Trophoblast cell (in vitro differentiated cells and primary cell): ENCODE measurements around the gene SUSD3.
A peak's percentile ranks its signal among the peaks of the same experiment; 100 is the strongest.

ENCODE experiments used
- DNase-seq, 2 donors: peaks; one replicate each; pipeline ENCODE4 v3.0.0-alpha.2; 2016
- H2AFZ ChIP-seq: 2 replicates; pipeline ENCODE4 v1.6.1; 2013; ENCODE audit warnings: low read length, moderate library complexity, mild to moderate bottlenecking; ENCODE audit not compliant: insufficient read depth, poor library complexity
- H2AK5ac ChIP-seq: 2 replicates; pipeline ENCODE4 v1.6.1; 2013; ENCODE audit warnings: mild to moderate bottlenecking, low read length
- H2BK120ac ChIP-seq: 2 replicates; pipeline ENCODE4 v1.6.1; 2013; ENCODE audit warnings: low read length, mild to moderate bottlenecking, moderate library complexity; ENCODE audit not compliant: insufficient read depth, poor library complexity
- H2BK12ac ChIP-seq: 2 replicates; pipeline ENCODE4 v1.6.1; 2013; ENCODE audit warnings: mild to moderate bottlenecking, low read length, moderate library complexity
- H2BK5ac ChIP-seq: 2 replicates; pipeline ENCODE4 v1.6.1; 2013; ENCODE audit warnings: low read length, low read depth, moderate library complexity, mild to moderate bottlenecking; ENCODE audit not compliant: poor library complexity
- H3K14ac ChIP-seq: 2 replicates; pipeline ENCODE4 v1.6.1; 2013; ENCODE audit warnings: mild to moderate bottlenecking, low read length
- H3K18ac ChIP-seq: 2 replicates; pipeline ENCODE4 v1.6.1; 2013; ENCODE audit warnings: mild to moderate bottlenecking, low read length
- H3K23ac ChIP-seq: 2 replicates; pipeline ENCODE4 v1.6.1; 2013; ENCODE audit warnings: low read length
- H3K27ac ChIP-seq: 2 replicates; pipeline ENCODE4 v1.5.1; 2013; ENCODE audit warnings: low read depth, mild to moderate bottlenecking, inconsistent platforms, low read length, moderate library complexity
- H3K27me3 ChIP-seq: 2 replicates; pipeline ENCODE4 v1.6.1; 2013; ENCODE audit warnings: inconsistent platforms, mild to moderate bottlenecking, low read length, moderate library complexity; ENCODE audit not compliant: insufficient read depth
- H3K36me3 ChIP-seq, 2 experiments: 1 replicate in 1 of 2; 2 replicates in 1 of 2; pipeline ENCODE4 v1.6.1; 2013; ENCODE audit warnings: low read length in 2 of 2, mild to moderate bottlenecking in 2 of 2, moderate library complexity in 1 of 2; ENCODE audit not compliant: insufficient read depth in 2 of 2, control insufficient read depth in 1 of 2
- H3K4ac ChIP-seq: 2 replicates; pipeline ENCODE4 v1.6.1; 2013; ENCODE audit warnings: low read depth, mild to moderate bottlenecking, low read length, moderate library complexity
- H3K4me1 ChIP-seq, 2 experiments: 1 replicate in 1 of 2; 2 replicates in 1 of 2; pipeline ENCODE4 v1.6.1; 2013; ENCODE audit warnings: low read length in 2 of 2, mild to moderate bottlenecking in 2 of 2, moderate library complexity in 1 of 2; ENCODE audit not compliant: insufficient read depth in 2 of 2, control insufficient read depth in 1 of 2
- H3K4me2 ChIP-seq: 2 replicates; pipeline ENCODE4 v1.6.1; 2013; ENCODE audit warnings: inconsistent platforms, mild to moderate bottlenecking, low read length, moderate library complexity
- H3K4me3 ChIP-seq: 2 replicates; pipeline ENCODE4 v1.5.1; 2013; ENCODE audit warnings: mild to moderate bottlenecking, low read depth, low read length, inconsistent platforms
- H3K79me1 ChIP-seq: one replicate; pipeline ENCODE4 v1.6.1; 2013; ENCODE audit warnings: low read length
- H3K79me2 ChIP-seq: 2 replicates; pipeline ENCODE4 v1.6.1; 2013; ENCODE audit warnings: low read length, mild to moderate bottlenecking; ENCODE audit not compliant: control insufficient read depth, insufficient read depth, poor library complexity
- H3K9ac ChIP-seq: 2 replicates; pipeline ENCODE4 v1.6.1; 2013; ENCODE audit warnings: mild to moderate bottlenecking, low read length
- H3K9me3 ChIP-seq: 2 replicates; pipeline ENCODE4 v1.6.1; 2013; ENCODE audit warnings: low read depth, mild to moderate bottlenecking, control low read depth, inconsistent platforms, low read length; ENCODE audit not compliant: insufficient read depth
- H4K12ac ChIP-seq: 2 replicates; pipeline ENCODE4 v1.6.1; 2013; ENCODE audit warnings: low read depth, mild to moderate bottlenecking, low read length, moderate library complexity
- H4K8ac ChIP-seq: 2 replicates; pipeline ENCODE4 v1.6.1; 2013; ENCODE audit warnings: low read depth, mild to moderate bottlenecking, low read length, moderate library complexity
- H4K91ac ChIP-seq: one replicate; pipeline ENCODE4 v1.6.1; 2013; ENCODE audit warnings: low read depth, mild to moderate bottlenecking, low read length, moderate library complexity
- WGBS: extraction: QIAGEN DNeasy Blood & Tissue Kit; methylation state at CpG from one replicate; pipeline ENCODE4 v1.1.7; 2013; ENCODE audit warnings: missing lambda C conversion rate; ENCODE audit not compliant: insufficient read length, insufficient coverage; ENCODE audit errors: extremely low coverage; 5-methylcytosine and 5-hydroxymethylcytosine counted together

SUSD3 gene

DNA sequence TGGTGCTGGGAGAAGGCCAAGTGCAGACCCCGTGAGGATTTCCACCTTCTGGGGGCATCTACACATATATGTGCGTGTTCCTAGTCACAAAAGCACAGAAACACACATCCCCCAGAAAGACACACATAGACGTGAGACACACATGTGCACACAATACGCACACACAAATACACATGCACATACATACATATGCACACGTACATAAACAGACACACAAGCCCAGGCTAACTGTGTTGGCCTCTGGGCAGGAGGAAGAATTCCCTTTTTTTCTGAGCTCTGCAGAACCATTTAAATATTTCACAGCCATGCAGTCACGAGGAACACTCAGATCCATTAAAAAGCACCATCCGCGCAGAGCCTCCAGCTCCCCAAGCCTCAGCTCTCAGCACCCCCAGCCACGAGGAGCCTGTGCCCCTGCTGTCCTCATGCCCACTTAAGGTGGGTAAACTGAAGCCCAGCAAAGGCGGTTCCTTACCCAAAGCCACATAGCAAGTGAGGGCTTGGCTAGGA lies 70.3 kb downstream of the SUSD3 start:
- H2AK5ac ChIP-seq = no peak overlapping the region
- no peak overlapping the region for H4K8ac ChIP-seq
- no peak overlapping the region for H3K23ac ChIP-seq
- peaks cover 6 to 13% of the 10 kb centered on the region in 2 experiments for H3K36me3 ChIP-seq
- H3K14ac ChIP-seq = no peak overlapping the region
- no peak overlapping the region for H2BK120ac ChIP-seq
- no peak overlapping the region for H2BK5ac ChIP-seq
- H3K4me2 ChIP-seq = no peak overlapping the region
- H2BK12ac ChIP-seq = no peak overlapping the region
- no peak overlapping the region for H3K27ac ChIP-seq
- H3K18ac ChIP-seq = no peak overlapping the region
- H3K9me3 ChIP-seq = peaks cover 3% of the 10 kb centered on the region
- H3K27me3 ChIP-seq = no peaks in the 10 kb centered on the region
- no peak overlapping the region for H2AFZ ChIP-seq
- no peak overlapping the region for H4K91ac ChIP-seq
- peaks cover 22 to 30% of the 10 kb centered on the region in 2 experiments for H3K4me1 ChIP-seq
- H3K79me2 ChIP-seq = peaks cover 4% of the 10 kb centered on the region
- no CpG with 5 or more reads among the region's 10 CpGs for WGBS
- no peak overlapping the region for H3K4ac ChIP-seq
- DNase-seq = no peak
- no peak overlapping the region for H4K12ac ChIP-seq
- peaks cover 9% of the 10 kb centered on the region for H3K79me1 ChIP-seq
- H3K4me3 ChIP-seq = no peak overlapping the region
- H3K9ac ChIP-seq = no peak overlapping the region

- H4K91ac ChIP-seq = no peak overlapping the region
- H2BK12ac ChIP-seq = no peak overlapping the region
- no peak overlapping the region for H2BK5ac ChIP-seq
- WGBS = no CpG with 5 or more reads among the region's 8 CpGs
- no peak overlapping the region for H2AFZ ChIP-seq
- peaks cover 5 to 13% of the 10 kb centered on the region in 2 experiments for H3K36me3 ChIP-seq
- H3K4me1 ChIP-seq = peaks cover 22 to 30% of the 10 kb centered on the region in 2 experiments
- H3K27ac ChIP-seq = no peak overlapping the region
- no peak overlapping the region for H3K9ac ChIP-seq
- no peak overlapping the region for H2BK120ac ChIP-seq
- no peak overlapping the region for H3K18ac ChIP-seq
- H3K27me3 ChIP-seq = no peaks in the 10 kb centered on the region
- no peak overlapping the region for H3K4me3 ChIP-seq
- no peak overlapping the region for H3K23ac ChIP-seq
- H3K14ac ChIP-seq = no peak overlapping the region
- H3K9me3 ChIP-seq = peaks cover 3% of the 10 kb centered on the region
- peaks cover 12% of the 10 kb centered on the region for H3K79me1 ChIP-seq
- no peak overlapping the region for H4K12ac ChIP-seq
- H4K8ac ChIP-seq = no peak overlapping the region
- no peak overlapping the region for H3K4me2 ChIP-seq
- no peak overlapping the region for H2AK5ac ChIP-seq
- DNase-seq = no peak
- no peak overlapping the region for H3K4ac ChIP-seq
- peaks cover 7% of the 10 kb centered on the region for H3K79me2 ChIP-seq
These were observed 70.8 kb downstream of the SUSD3 start for GRCh38 chr9:93129286-93129685.

DNA sequence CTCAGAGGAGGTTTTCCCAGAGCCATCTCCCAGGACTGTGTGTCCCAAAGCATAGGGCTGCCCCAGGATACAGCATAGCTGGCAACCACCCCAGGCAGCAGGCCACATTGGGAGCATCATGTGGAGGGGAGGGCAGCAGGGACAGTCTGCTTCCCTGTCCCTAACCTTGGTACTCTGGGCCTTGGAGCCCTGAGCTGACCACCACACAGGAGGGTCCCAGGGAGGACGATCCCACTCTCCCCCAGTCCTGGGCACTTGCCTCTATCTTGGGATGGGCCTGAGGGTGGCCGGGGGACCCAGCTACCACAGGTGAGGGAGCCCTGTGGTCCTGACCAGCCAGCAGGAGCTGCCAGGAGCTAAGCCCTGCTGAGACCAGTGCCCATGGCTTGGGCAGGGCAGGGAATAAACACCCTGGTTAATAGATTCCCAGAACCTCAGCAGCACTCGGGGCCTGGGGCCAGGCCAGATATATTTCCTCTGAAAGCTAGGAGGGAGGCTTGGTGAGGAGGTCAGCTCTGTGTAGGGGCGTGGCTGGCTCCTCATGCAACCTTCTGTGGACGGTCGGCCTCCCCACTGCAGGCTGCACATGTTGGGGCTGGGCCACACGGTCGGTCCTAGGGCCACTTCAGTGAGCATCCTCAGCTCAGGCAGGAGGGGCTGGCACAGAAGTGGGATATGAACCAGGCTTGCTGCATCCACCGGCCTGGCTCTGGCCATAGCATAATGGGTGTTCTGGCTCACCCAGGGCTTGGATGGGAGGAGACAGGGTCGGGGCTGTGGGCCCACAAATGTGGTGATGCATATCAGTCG lies 71.4 kb downstream of the SUSD3 start:
- H2BK5ac ChIP-seq = no peak overlapping the region
- no peak overlapping the region for H3K14ac ChIP-seq
- no peak overlapping the region for H3K18ac ChIP-seq
- H3K27me3 ChIP-seq = no peaks in the 10 kb centered on the region
- no peak overlapping the region for H2AFZ ChIP-seq
- no peak overlapping the region for H3K4me2 ChIP-seq
- H3K23ac ChIP-seq = no peak overlapping the region
- H3K9me3 ChIP-seq = peaks cover 3% of the 10 kb centered on the region
- no peak overlapping the region for H3K9ac ChIP-seq
- no peak overlapping the region for H2BK120ac ChIP-seq
- peaks cover 26 to 30% of the 10 kb centered on the region in 2 experiments for H3K4me1 ChIP-seq
- peaks cover under 1 to 8% of the 10 kb centered on the region in 2 experiments for H3K36me3 ChIP-seq
- no peak overlapping the region for H3K27ac ChIP-seq
- H3K4me3 ChIP-seq = no peak overlapping the region
- H2AK5ac ChIP-seq = no peak overlapping the region
- peaks cover 17% of the 10 kb centered on the region for H3K79me1 ChIP-seq
- no peak overlapping the region for H4K12ac ChIP-seq
- DNase-seq = no peak
- no peak overlapping the region for H4K8ac ChIP-seq
- no peak overlapping the region for H3K4ac ChIP-seq
- no peak overlapping the region for H2BK12ac ChIP-seq
- no peak overlapping the region for H4K91ac ChIP-seq
- H3K79me2 ChIP-seq = peaks cover 10% of the 10 kb centered on the region
- WGBS = no CpG with 5 or more reads among the region's 11 CpGs

DNA sequence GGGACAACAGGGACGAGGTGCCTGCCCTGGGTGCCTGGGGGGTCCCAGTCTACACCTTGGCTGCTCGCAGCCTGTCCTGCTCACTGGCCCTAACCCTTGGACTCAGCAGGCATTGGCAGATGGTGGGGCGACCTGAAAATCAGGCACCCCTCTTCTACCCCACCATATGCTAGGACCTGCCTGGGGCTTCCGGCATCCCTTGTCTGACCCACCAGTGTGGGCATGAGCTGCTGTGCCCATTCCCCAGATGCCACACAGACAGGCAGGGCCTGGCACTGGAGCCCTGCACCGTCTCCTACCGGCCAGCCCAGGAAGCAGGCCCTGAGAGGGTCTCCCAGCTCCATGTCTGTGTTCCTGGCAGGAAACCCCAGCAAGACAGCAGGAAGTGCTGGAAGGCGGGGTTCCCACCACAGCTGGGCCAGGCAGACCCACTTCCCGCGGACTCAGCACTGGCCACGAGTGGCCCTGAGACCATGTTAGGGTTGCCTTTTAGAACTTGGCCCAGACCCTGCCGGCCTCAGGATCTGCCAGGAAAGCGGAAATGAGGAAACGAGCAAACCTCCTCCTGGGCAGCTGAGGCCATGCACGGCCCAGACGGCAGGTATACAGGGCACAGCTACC lies 72.5 kb downstream of the SUSD3 start:
- peaks cover 0 to 3% of the 10 kb centered on the region in 2 experiments for H3K36me3 ChIP-seq
- peak overlapping the region; percentile 1 for H4K8ac ChIP-seq
- no peak overlapping the region for H3K18ac ChIP-seq
- no peak overlapping the region for H2BK120ac ChIP-seq
- H3K79me1 ChIP-seq = peaks cover 17% of the 10 kb centered on the region
- H2BK12ac ChIP-seq = no peak overlapping the region
- peaks cover 26 to 30% of the 10 kb centered on the region in 2 experiments for H3K4me1 ChIP-seq
- H3K4me2 ChIP-seq = no peak overlapping the region
- H3K27ac ChIP-seq = no peak overlapping the region
- H2AFZ ChIP-seq = no peak overlapping the region
- no peak overlapping the region for H3K4me3 ChIP-seq
- H3K14ac ChIP-seq = no peak overlapping the region
- H3K9me3 ChIP-seq = peaks cover 3% of the 10 kb centered on the region
- DNase-seq = no peak
- H2BK5ac ChIP-seq = no peak overlapping the region
- H4K12ac ChIP-seq = no peak overlapping the region
- no peak overlapping the region for H3K4ac ChIP-seq
- H3K79me2 ChIP-seq = peaks cover 10% of the 10 kb centered on the region
- peak overlapping the region; percentile 34 for H2AK5ac ChIP-seq
- no peak overlapping the region for H3K9ac ChIP-seq
- peak overlapping the region; percentile 36 for H4K91ac ChIP-seq
- WGBS = no CpG with 5 or more reads among the region's 15 CpGs
- H3K27me3 ChIP-seq = no peaks in the 10 kb centered on the region
- no peak overlapping the region for H3K23ac ChIP-seq
